Esophagus squamous epithelium (tissue), 4 donors: ENCODE measurements around the gene DYNC1LI1.

Source experiments
- POLR2A ChIP-seq, 4 donors: fragments of 450-650 bp; IDR thresholded peaks; one replicate each; pipeline ENCODE4 v1.6.1; 2017; ENCODE audit warnings: antibody characterized with exemption in 4 of 4, mild to moderate bottlenecking in 4 of 4, moderate library complexity in 3 of 4
- TF ChIP-seq, protein P1 (sequence below), 6 experiments: fragments of 450-650 bp in 4 of 6; fragments of 200-600 bp in 2 of 6; sonication (generic) in 2 of 6; IDR thresholded peaks; one replicate each; pipeline ENCODE4 v1.5.1; 2016 to 2019; ENCODE audit warnings: antibody characterized with exemption in 6 of 6, mild to moderate bottlenecking in 4 of 6, moderate library complexity in 4 of 6

DNA sequence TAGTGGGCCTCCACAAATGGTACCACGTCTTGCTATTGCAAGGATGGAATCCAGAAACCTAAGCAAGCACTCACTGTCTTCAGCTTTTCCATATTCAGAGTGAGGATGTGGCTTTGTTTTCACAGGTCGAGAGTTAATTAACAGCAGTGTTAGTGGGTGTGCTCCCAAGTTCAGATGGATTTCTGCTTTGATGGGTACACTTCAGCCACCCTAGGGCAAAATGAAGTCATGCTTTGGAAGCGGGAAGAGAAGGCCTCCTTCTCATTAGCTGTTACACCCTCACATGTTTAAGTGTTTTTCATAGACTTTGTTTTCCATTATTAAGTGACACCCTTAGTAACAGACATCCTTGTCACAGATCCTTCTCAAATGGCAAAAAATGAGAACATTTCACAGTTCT is 36.3 kb upstream of the DYNC1LI1 start:
- no peak for TF ChIP-seq POLR2A (IDR thresholded peaks at IDR 0.05)
- TF ChIP-seq, protein P1, sequence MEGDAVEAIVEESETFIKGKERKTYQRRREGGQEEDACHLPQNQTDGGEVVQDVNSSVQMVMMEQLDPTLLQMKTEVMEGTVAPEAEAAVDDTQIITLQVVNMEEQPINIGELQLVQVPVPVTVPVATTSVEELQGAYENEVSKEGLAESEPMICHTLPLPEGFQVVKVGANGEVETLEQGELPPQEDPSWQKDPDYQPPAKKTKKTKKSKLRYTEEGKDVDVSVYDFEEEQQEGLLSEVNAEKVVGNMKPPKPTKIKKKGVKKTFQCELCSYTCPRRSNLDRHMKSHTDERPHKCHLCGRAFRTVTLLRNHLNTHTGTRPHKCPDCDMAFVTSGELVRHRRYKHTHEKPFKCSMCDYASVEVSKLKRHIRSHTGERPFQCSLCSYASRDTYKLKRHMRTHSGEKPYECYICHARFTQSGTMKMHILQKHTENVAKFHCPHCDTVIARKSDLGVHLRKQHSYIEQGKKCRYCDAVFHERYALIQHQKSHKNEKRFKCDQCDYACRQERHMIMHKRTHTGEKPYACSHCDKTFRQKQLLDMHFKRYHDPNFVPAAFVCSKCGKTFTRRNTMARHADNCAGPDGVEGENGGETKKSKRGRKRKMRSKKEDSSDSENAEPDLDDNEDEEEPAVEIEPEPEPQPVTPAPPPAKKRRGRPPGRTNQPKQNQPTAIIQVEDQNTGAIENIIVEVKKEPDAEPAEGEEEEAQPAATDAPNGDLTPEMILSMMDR (IDR thresholded peaks at IDR 0.05): no peak
